Measurements from ENCODE around the gene L3MBTL4. TPM values are rescaled to one million over a fixed set of nuclear protein-coding genes. Genes with fewer than 3 reads are reported as not detected.

L3MBTL4 gene
- total RNA-seq, 1 donor from 2014 or later: 17.5 TPM

DNA sequence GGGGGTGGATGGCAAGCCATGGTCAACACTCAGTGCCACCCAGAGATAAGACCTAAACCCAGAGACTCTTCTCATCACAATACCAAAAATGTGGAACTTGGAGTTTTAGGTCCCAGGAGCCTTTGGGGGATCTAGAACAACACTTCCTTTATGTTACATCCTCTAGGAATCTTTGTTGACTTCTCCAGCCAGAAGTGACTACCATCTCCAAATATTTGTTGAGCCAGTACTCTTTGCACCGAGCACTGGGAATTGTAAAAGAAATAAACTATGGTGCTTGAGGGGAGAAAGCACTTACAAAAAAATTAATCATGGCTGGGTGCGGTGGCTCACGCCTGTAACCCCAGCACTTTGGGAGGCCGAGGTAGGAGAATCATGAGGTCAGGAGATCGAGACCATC is 399.3 kb downstream of the L3MBTL4 start:
- no peaks in the 10 kb centered on the region for H3K27me3 Mint-ChIP-seq (ENCODE audit: low read depth)
- no peak overlapping the region for H3K4me3 Mint-ChIP-seq
- H3K36me3 Mint-ChIP-seq: no peaks in the 10 kb centered on the region

DNA sequence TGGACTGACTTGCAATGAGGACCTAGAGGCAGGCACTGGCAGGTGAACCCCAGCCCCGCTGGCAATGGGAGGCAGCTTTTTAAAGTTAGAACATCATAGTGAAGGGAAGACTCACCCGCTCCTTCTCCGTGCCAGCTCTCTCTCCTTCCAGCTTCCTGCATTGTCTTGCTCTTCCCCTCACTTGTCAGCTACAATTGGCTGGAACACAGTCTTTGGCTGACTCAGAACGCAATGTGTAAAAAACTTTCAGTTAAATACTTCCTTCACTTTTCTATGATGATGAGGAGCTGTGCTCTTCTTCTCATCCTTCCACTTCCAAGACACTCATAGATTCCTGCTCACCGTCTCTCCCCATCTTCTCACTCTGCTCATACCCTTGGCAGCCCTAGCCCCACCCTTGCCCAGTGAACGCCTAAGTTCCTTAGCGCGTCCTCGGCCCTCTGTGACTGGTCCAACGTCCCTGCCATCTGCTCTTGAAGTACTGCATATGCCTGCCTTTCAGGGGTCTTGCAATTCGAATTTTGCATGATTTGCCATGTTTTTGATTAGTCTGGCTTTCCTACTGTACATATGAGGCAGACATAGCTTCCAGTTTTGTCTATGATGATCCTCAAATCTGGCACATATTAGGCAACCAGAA is 401.4 kb downstream of the L3MBTL4 start:
- no peak overlapping the region for H3K4me3 Mint-ChIP-seq
- no peaks in the 10 kb centered on the region for H3K9me3 Mint-ChIP-seq
- TF ChIP-seq, protein P1, sequence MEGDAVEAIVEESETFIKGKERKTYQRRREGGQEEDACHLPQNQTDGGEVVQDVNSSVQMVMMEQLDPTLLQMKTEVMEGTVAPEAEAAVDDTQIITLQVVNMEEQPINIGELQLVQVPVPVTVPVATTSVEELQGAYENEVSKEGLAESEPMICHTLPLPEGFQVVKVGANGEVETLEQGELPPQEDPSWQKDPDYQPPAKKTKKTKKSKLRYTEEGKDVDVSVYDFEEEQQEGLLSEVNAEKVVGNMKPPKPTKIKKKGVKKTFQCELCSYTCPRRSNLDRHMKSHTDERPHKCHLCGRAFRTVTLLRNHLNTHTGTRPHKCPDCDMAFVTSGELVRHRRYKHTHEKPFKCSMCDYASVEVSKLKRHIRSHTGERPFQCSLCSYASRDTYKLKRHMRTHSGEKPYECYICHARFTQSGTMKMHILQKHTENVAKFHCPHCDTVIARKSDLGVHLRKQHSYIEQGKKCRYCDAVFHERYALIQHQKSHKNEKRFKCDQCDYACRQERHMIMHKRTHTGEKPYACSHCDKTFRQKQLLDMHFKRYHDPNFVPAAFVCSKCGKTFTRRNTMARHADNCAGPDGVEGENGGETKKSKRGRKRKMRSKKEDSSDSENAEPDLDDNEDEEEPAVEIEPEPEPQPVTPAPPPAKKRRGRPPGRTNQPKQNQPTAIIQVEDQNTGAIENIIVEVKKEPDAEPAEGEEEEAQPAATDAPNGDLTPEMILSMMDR (IDR thresholded peaks at IDR 0.05; ENCODE audit: unreplicated experiment): no peak
- peaks cover 10% of the 10 kb centered on the region for H3K4me1 Mint-ChIP-seq
- no peaks in the 10 kb centered on the region for H3K36me3 Mint-ChIP-seq
- no peak overlapping the region for H3K27ac Mint-ChIP-seq
- DNase-seq (ENCODE audit: low spot score in 2 of 2, unreplicated experiment in 2 of 2): no peak
- H3K27me3 Mint-ChIP-seq (ENCODE audit: low read depth): no peaks in the 10 kb centered on the region

More for the DNA sequence above, 399.3 kb downstream of the L3MBTL4 start:
- H3K9me3 Mint-ChIP-seq: no peaks in the 10 kb centered on the region
- no peak overlapping the region for H3K27ac Mint-ChIP-seq
- H3K4me1 Mint-ChIP-seq: peaks cover 13% of the 10 kb centered on the region
- TF ChIP-seq, protein P1 (IDR thresholded peaks at IDR 0.05; ENCODE audit: unreplicated experiment): no peak
- no peak for DNase-seq (ENCODE audit: low spot score in 2 of 2, unreplicated experiment in 2 of 2)

DNA sequence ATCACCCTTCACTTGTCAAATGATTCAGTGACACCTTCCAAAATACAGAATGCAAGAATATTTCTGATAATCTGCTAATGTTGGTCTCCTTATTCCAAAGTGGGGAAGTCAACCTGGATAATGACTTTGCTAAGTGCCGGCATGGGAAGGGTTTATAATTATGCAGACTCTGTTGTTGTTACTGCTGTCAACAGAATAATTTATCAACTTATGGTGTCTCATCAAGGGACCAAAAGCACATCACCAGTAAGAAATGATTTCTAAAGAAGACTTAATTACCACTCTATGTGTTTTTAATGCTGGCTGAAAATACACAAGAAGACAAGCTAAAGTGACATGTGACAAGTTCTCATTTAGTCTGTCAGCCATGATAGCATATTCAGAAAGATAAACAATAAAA is 403.8 kb downstream of the L3MBTL4 start:
- TF ChIP-seq, protein P1 (IDR thresholded peaks at IDR 0.05; ENCODE audit: unreplicated experiment): no peak
- peaks cover 7% of the 10 kb centered on the region for H3K9me3 Mint-ChIP-seq
- H3K27ac Mint-ChIP-seq: no peak overlapping the region
- peaks cover 4% of the 10 kb centered on the region for H3K36me3 Mint-ChIP-seq
- H3K27me3 Mint-ChIP-seq (ENCODE audit: low read depth): no peaks in the 10 kb centered on the region
- no peak overlapping the region for H3K4me3 Mint-ChIP-seq
- peaks cover 12% of the 10 kb centered on the region for H3K4me1 Mint-ChIP-seq
- no peak for DNase-seq (ENCODE audit: low spot score in 2 of 2, unreplicated experiment in 2 of 2)

DNA sequence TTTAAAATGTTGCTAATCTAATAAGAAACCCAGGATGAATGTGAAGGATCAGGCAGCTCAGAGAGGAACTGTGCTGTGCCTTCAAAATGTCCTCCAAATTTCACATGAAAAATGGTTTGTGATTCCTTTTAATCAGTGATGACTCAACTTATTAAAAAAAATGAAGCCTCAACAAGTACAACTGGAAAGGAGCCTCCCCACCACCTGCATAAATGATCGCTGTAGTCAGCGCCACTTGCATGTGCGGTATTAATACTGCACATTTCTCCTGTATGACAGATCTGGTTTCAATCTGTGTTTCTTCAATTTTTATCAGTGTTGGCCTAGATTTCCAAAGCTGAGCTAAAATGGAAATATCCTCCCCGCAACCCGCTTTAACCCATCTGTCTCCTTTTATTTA is 404.4 kb downstream of the L3MBTL4 start:
- H3K4me3 Mint-ChIP-seq: no peak overlapping the region
- H3K27me3 Mint-ChIP-seq (ENCODE audit: low read depth): no peaks in the 10 kb centered on the region
- peaks cover 7% of the 10 kb centered on the region for H3K36me3 Mint-ChIP-seq
- H3K9me3 Mint-ChIP-seq: peaks cover 11% of the 10 kb centered on the region
- no peak for DNase-seq (ENCODE audit: low spot score in 2 of 2, unreplicated experiment in 2 of 2)
- TF ChIP-seq, protein P1 (IDR thresholded peaks at IDR 0.05; ENCODE audit: unreplicated experiment): no peak
- peaks cover 12% of the 10 kb centered on the region for H3K4me1 Mint-ChIP-seq
- H3K27ac Mint-ChIP-seq: no peak overlapping the region

DNA sequence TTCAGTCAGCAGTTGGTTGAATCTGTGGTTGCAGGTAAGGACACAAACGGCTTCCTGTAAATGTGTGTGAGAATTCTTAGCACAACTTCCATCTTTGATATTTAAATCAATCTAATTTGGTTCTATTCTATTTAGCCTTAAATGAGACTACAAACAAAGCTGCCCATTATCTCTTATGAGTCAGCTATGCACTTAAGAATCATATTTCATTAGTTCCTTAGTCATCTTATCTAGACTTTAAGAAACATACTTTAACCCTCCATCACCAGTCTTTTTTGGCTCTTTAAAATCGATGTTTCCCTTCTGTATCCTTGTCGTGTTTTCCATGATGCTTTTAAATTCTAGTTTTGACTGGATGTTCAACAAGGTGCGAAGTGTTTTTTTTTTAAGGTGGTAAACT is 405.0 kb downstream of the L3MBTL4 start:
- no peak for DNase-seq (ENCODE audit: low spot score in 2 of 2, unreplicated experiment in 2 of 2)
- H3K27ac Mint-ChIP-seq: no peak overlapping the region
- TF ChIP-seq, protein P1 (IDR thresholded peaks at IDR 0.05; ENCODE audit: unreplicated experiment): no peak
- H3K9me3 Mint-ChIP-seq: peaks cover 12% of the 10 kb centered on the region
- no peaks in the 10 kb centered on the region for H3K27me3 Mint-ChIP-seq (ENCODE audit: low read depth)
- peaks cover 7% of the 10 kb centered on the region for H3K36me3 Mint-ChIP-seq
- H3K4me1 Mint-ChIP-seq: peaks cover 12% of the 10 kb centered on the region
- H3K4me3 Mint-ChIP-seq: no peak overlapping the region
